Thyroid gland (tissue), 4 donors: Measurements from ENCODE around the gene STOML2. TPM values are rescaled to one million over a fixed set of nuclear protein-coding genes. Genes with fewer than 3 reads are reported as not detected.

Experiments used
- DNase-seq, 2 donors: peaks; one replicate each; pipeline ENCODE4 v3.0.0-alpha.2; 2019
- H3K27ac ChIP-seq, 3 donors: fragments of 200-600 bp; sonication (generic); 1 replicate in 2 of 3; 2 replicates in 1 of 3; pipeline ENCODE4 v1.5.1; 2016 to 2019; ENCODE audit warnings: mild to moderate bottlenecking in 1 of 3, moderate library complexity in 1 of 3
- H3K27me3 ChIP-seq: fragments of 200-600 bp; sonication (generic); one replicate; pipeline ENCODE4 v1.5.1; 2019
- H3K36me3 ChIP-seq, 2 donors: fragments of 200-600 bp; sonication (generic); one replicate each; pipeline ENCODE4 v1.5.1; 2016 to 2019
- H3K4me1 ChIP-seq, 2 donors: fragments of 200-600 bp; sonication (generic); one replicate each; pipeline ENCODE4 v1.5.1; 2017 to 2019
- H3K4me3 ChIP-seq, 3 donors: fragments of 200-600 bp; sonication (generic); replicated peaks in 1 of 3; 1 replicate in 2 of 3; 2 replicates in 1 of 3; pipeline ENCODE4 v1.5.1; 2016; ENCODE audit warnings: mild to moderate bottlenecking in 1 of 3
- H3K9me3 ChIP-seq: fragments of 200-600 bp; sonication (generic); one replicate; pipeline ENCODE4 v1.5.1; 2017
- POLR2A ChIP-seq, 2 donors: fragments of 450-650 bp; IDR thresholded peaks; one replicate each; pipeline ENCODE4 v1.6.1; 2017; ENCODE audit warnings: antibody characterized with exemption in 2 of 2, mild to moderate bottlenecking in 2 of 2, moderate library complexity in 1 of 2
- WGBS, 2 donors: methylation state at CpG; one replicate each; pipeline ENCODE4 v1.1.5; 2017; 5-methylcytosine and 5-hydroxymethylcytosine counted together
- intact Hi-C: fragments of 100-400 bp; cut with DNase I; formaldehyde crosslinking; loops from one replicate; pipeline ENCODE4 v1.15.1; 2023
- total RNA-seq, 4 donors: library from RNA; depleted of rRNA; stranded (reverse); fragments of >200 nt; gene quantifications; one replicate each; pipeline ENCODE4 v1.2.3, GENCODE V29; 2016
- TF ChIP-seq, protein P1 (sequence below), 6 experiments: fragments of 200-600 bp in 3 of 6; fragments of 450-650 bp in 3 of 6; sonication (generic) in 3 of 6; IDR thresholded peaks; one replicate each; pipeline ENCODE4 v1.5.1; 2016 to 2019; ENCODE audit warnings: antibody characterized with exemption in 6 of 6, mild to moderate bottlenecking in 2 of 6, inconsistent platforms in 1 of 6, moderate library complexity in 1 of 6

The STOML2 gene
- total RNA-seq, 4 donors from 2014 or later = 72.5 to 130 (median 99.8) TPM

DNA sequence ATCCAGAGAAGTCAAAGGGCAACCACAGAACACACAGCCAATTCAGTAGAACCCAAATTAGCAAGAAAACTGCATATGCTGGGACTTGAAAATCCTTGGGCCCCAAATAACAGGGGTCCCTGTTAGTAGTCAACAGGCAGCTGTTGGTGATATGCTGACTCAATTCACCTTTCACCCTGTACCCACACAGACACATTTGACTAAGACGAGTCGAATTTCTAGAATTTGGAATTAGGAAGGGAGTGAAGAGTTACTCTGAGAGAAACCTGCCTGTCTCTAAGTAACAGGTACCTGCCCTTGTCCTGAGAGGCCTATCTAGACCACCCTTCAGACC lies 29.7 kb downstream of the STOML2 start:
- H3K4me1 ChIP-seq = peaks cover 22 to 30% of the 10 kb centered on the region in 2 donors
- no peak overlapping the region for H3K4me3 ChIP-seq
- no peaks in the 10 kb centered on the region for H3K27me3 ChIP-seq
- TF ChIP-seq, protein P1, sequence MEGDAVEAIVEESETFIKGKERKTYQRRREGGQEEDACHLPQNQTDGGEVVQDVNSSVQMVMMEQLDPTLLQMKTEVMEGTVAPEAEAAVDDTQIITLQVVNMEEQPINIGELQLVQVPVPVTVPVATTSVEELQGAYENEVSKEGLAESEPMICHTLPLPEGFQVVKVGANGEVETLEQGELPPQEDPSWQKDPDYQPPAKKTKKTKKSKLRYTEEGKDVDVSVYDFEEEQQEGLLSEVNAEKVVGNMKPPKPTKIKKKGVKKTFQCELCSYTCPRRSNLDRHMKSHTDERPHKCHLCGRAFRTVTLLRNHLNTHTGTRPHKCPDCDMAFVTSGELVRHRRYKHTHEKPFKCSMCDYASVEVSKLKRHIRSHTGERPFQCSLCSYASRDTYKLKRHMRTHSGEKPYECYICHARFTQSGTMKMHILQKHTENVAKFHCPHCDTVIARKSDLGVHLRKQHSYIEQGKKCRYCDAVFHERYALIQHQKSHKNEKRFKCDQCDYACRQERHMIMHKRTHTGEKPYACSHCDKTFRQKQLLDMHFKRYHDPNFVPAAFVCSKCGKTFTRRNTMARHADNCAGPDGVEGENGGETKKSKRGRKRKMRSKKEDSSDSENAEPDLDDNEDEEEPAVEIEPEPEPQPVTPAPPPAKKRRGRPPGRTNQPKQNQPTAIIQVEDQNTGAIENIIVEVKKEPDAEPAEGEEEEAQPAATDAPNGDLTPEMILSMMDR (IDR thresholded peaks at IDR 0.05) = no peak
- no peak for TF ChIP-seq POLR2A (IDR thresholded peaks at IDR 0.05)
- DNase-seq = no peak
- H3K36me3 ChIP-seq = peaks cover 0 to 2% of the 10 kb centered on the region in 2 donors
- 96 to 100% methylated on average over 2 of the region's 2 CpGs for WGBS, 2 donors
- H3K9me3 ChIP-seq = no peaks in the 10 kb centered on the region
- H3K27ac ChIP-seq = peak overlapping the region; percentile 26 to 100 (median 50)
- intact Hi-C loops = loop anchor here (1.0 to 5.0 kb wide), 2 partner anchors 27 to 81 kb away; no protein-coding TSS in a partner anchor

DNA sequence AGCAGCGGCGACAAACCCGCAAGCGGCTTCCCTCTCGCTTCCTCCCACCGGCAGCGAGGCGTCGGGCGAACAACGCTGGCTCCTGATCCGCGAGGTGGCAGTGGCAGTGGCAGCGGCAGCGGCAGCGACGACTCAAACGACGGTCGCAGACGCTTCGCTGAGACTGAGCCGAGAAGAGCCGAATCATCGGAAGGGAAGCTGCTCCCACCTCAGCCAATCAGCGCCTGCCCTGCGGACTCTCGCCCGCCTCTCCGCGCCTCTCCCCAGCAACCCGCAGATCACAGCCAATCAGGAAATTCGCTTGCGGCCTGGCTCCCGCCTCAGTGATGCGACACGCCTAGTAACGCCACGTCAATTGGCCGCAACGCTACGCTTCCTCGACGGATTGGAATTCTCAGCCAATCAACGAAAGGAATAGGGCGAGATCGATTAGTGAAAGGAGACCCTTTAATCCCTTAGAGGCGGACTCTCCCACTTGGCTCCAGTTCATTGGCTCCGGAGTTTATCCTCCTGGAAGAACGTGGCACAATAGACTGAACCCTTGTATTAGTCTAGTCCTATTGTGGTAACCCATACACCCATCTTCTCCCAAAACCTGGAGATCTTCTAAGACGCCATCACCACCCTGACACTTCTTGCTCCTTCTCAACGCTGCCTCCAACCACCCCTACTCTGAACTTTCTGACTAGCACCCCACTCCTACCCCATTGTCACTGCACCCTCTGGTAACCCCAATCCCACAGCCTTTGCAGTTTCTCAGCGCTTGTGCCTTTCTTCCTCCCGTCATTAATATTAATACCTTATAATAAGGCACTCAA lies 30.3 kb downstream of the STOML2 start, which contains the start of gene VCP:
Gene VCP (minus strand): TSS at position 165 of the 818 bp plus-strand sequence. CDS start 272 bp downstream, outside the sequence.
- 12 to 27% methylated on average over 9 to 18 of the region's 54 CpGs for WGBS, 2 donors
- intact Hi-C loops = loop anchor here (1.0 to 5.0 kb wide), 2 partner anchors 28 to 80 kb away; no protein-coding TSS in a partner anchor
- Histone ChIP-seq H3K9me3 (no peaks in the 10 kb centered on the region), H3K36me3 (peaks cover 1 to 8% of the 10 kb centered on the region in 2 donors), H3K27ac (peak within 1 kb of the TSS; percentile 96 to 100 (median 100)), H3K27me3 (no peaks in the 10 kb centered on the region), H3K4me1 (peaks cover 22 to 32% of the 10 kb centered on the region in 2 donors), H3K4me3 (peak within 1 kb of the TSS; percentile 82 to 100 (median 98))
- peak; percentile 98 to 99 for DNase-seq
- TF ChIP-seq, protein P1 (IDR thresholded peaks at IDR 0.05) = no peak
- peak; percentile 76 to 97 for TF ChIP-seq POLR2A (IDR thresholded peaks at IDR 0.05)

DNA sequence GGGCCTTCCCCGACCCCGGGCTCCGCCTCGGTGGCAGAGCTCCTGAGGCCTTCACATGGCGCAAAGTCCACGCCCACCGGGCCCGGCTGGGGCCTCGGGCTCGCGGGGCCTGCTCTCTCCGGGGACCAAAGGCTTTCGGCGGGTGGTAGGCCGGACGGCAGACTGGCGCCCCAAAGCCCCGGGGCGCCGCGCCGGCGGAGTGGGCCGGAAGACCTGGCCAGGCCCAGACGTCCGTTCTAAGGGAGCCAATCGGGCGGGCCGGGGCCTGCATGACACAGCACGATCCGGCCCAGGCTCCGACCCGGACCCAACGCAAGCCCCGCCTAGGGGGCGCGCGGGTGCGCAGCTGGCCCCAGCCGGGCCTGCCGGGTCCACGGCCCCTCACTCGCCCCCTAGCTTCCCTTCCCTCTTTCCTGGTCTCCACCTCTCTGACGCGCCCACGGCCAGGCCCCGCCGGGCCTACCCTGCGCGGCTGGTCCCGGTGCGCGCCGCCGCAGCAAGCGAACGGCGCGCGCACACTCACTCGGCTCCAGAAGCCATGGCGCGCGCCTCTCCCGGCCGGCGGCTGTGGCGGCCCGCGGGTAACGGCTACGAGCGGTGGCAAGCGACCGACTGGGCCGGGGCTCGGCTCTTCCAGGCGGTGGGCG lies 31.0 kb downstream of the STOML2 start:
- 0% methylated on average over 5 to 8 of the region's 79 CpGs for WGBS, 2 donors
- Histone ChIP-seq H3K27ac (peak overlapping the region; percentile 96 to 100 (median 100)), H3K27me3 (no peaks in the 10 kb centered on the region), H3K4me1 (peaks cover 22 to 32% of the 10 kb centered on the region in 2 donors), H3K9me3 (no peaks in the 10 kb centered on the region), H3K36me3 (peaks cover 9 to 15% of the 10 kb centered on the region in 2 donors), H3K4me3 (peak overlapping the region; percentile 82 to 100 (median 98))
- intact Hi-C loops = loop anchor here (5.0 kb wide), 1 partner anchor 80 kb away; no protein-coding TSS in a partner anchor
- TF ChIP-seq POLR2A (IDR thresholded peaks at IDR 0.05) = peak in 1 of 2 donors; percentile 27
- TF ChIP-seq, protein P1 (IDR thresholded peaks at IDR 0.05) = peak in 2 of 6 experiments; percentile 10 to 26
- DNase-seq = peak; percentile 87 to 90

DNA sequence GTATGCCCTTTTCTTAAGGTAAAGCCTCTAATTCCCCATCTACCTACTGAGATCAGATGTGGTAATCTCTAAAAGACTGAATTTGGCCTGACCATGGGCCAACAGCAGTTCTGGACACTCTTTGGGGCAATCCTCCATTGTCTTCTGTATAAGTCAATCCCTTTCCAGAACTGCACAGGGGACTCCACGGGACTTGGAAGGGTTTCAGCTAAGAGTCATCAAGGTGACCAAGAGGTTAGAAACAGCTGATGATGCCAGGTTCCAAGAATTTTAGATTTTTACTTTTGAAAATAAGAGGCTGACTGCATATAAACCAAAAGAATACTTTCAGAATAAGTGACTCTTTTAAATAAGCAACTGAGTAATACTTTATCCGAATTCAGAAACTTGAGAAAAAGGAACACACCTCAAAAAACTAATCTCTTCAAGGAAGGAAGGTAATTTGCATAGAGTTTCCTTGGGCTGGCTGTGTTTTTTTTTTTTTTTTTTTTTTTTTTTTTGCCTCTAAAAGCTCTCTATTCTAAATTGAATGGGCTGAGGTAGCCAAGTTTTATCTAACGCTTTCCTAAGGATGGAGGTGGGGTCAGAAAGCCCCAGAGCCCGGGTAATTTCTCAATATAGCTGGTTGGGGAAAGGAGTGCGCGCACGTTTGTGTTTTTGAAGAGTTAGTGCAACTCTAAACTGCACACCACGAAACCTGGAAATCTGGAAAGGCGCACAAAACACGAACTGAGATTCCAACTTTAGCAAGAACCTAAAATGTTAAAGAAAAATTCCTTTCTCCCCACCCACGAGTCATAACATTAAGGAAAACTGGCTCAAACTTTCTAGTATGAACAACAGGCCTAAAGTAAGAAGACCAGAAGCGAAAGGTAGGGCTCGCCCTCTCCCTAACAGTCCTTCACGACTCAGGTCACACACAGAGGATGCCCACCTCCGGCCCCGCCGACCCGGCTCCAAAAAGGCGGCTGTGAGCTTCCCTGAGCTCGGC lies 31.8 kb downstream of the STOML2 start:
- Histone ChIP-seq H3K9me3 (no peaks in the 10 kb centered on the region), H3K27me3 (no peaks in the 10 kb centered on the region), H3K36me3 (peaks cover 17 to 23% of the 10 kb centered on the region in 2 donors), H3K4me1 (peaks cover 22 to 32% of the 10 kb centered on the region in 2 donors), H3K4me3 (peak overlapping the region; percentile 82 to 100 (median 98)), H3K27ac (peak overlapping the region; percentile 96 to 100 (median 100))
- intact Hi-C loops = loop anchor here (5.0 kb wide), 1 partner anchor 79 kb away; no protein-coding TSS in a partner anchor
- no peak for TF ChIP-seq POLR2A (IDR thresholded peaks at IDR 0.05)
- TF ChIP-seq, protein P1 (IDR thresholded peaks at IDR 0.05) = no peak
- 2% methylated on average over 14 to 20 of the region's 20 CpGs for WGBS, 2 donors
- DNase-seq = peak; percentile 48 to 50
